Stimulated activated CD8-positive, alpha-beta memory T cell treated with anti-CD3 and anti-CD28 coated beads, Interleukin-2, amount 100 ng/mL, for 48 hours (primary cell): ENCODE data around the gene TNNC2.
A peak's percentile ranks its signal among the peaks of the same experiment; 100 is the strongest.
"Not testable (repeated sequence)": the region's sequence is repeated elsewhere in the genome, so short reads cannot be mapped to it uniquely, and the experiment has no call there.

Source experiments
- DNase-seq, 2 donors: peaks; one replicate each; pipeline ENCODE4 v3.0.0-alpha.2; 2020; ENCODE audit warnings: low read depth in 2 of 2

TNNC2 gene

DNA sequence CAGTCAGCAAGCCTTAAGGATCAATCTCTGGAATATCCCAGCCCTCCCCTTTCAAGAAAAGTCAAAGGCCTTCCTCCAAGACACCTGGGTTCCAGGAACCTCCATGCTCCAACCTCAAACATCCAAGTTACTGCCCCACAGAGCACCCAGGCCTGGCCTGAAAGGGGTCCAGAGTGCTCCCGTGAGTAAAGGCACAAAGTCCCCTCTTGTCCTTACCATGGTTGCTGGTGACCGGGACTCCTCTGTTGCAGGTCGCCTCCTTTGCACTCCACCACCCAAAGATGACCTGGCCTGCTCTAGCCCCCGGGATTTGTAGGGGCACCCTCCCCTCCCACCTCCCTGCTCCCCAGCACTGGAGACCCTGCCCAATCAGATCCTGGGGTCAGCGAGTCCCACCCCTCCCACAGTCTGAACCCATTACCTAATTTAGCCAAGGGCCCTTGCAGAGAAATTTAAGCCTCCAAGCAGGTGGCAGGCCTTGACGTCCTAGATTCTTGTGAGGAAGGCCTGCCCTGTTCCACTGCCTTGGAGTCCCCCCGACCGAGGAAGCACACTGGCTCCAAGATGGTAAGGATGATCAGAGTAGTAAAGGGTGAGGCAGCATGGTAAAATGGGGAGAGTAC lies at the start of gene TNNC2:
Gene TNNC2, minus strand, starts transcription at position 283 of the 623 bp plus-strand sequence. Its CDS starts 64 bp downstream, at position 219.
- no peak for DNase-seq

DNA sequence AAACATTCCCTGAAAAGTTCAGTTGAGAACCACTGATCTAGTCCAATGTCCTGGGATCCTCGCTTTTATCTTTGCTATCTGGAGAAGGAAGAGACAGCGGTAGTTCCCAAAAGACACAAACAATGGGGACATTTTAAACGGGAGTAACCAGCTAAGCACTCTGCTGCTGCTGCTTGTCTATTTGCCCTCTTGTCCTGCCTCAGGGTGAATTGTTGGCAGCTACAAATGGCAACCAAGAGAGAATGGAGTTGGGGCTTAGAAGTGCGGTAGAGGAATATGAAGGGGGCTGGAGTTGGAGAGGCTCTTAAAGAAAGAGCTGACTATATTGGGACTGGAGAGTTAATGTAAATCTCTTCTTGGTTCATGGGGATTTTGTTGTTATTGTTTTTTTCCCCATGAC lies 47.5 kb upstream of the TNNC2 start:
- DNase-seq = no peak

DNA sequence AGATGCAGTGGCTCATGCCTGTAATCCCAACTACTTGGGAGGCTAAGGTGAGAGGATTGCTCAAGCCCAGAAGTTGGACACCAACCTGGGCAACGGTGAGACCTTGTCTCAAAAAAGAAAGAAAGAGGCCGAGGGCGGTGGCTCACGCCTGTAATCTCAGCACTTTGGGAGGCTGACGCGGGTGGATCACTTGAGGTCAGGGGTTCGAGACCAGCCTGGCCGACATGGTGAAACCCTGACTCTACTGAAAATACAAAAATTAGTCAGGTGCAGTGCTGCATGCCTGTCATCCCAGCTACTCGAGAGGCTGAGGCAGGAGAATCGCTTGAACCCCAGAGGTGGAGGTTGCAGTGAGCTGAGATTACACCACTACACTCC lies 47.0 kb upstream of the TNNC2 start:
- DNase-seq = not testable (repeated sequence)

DNA sequence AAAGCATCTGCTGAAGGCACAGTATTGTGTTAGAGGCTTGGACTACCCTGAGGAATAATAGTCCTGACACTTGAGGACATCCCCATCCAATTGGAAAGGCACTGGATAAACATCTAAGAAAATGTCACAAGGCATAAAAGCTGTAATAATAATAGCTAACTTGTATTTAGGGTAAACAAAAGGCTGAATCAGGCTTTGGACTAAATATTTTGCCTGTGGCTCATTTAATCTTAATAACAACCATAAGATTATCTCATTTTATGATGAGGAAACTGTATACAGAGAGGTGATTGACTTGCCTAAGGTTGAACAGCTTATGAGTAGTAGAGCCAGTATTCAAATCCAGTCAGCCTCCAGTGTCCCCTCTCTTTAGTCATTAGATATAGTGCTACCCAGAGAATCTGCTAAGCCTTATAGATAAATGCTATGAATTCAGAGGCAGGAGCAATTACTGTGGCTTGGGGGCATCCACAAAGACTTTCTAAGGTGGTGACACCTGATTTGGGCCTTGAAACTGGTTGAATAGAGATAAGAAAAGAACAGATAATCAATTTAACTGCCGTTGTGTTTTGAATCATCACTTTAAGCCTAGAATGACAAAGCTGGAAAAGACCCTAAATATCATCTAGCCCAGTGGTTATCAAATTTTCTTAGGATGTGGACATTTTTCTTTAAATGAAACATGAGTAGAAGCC lies 46.4 kb upstream of the TNNC2 start:
- no peak for DNase-seq

DNA sequence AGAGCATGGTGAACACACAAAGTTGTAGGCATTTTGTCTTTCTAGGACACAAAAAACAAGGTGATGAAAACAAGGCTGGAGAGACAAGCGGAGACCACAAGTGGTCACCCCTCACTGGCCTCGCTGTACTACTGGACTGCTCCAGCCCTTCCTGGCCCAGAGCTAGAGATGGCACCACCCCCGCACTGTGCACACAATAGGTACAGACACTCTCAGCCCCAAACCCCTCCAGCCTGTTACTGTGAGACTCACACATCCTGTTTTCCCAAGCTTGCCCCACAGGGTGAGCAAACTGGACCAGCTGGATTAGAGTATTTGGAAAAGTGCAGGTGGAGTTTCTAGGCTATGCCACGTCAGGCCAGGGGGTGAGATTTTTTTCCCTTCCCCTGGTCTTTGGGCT lies 45.5 kb upstream of the TNNC2 start:
- no peak for DNase-seq

DNA sequence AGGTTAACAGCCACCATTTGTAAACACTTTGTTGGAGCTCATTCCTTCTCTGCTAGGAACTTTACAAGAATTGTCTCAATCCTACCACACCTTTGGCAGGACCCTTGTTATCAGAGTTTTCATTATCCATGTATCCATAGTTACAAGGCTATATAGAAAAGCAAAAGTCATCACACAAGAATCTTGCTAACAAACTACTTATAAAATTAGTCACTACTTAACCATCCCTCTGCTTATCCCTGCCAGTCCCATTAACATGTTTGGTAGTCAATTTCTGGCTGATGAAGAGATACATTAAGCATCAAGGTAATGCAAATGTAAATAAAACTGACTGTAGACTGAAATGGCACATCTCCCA lies 40.7 kb upstream of the TNNC2 start:
- DNase-seq = no peak

DNA sequence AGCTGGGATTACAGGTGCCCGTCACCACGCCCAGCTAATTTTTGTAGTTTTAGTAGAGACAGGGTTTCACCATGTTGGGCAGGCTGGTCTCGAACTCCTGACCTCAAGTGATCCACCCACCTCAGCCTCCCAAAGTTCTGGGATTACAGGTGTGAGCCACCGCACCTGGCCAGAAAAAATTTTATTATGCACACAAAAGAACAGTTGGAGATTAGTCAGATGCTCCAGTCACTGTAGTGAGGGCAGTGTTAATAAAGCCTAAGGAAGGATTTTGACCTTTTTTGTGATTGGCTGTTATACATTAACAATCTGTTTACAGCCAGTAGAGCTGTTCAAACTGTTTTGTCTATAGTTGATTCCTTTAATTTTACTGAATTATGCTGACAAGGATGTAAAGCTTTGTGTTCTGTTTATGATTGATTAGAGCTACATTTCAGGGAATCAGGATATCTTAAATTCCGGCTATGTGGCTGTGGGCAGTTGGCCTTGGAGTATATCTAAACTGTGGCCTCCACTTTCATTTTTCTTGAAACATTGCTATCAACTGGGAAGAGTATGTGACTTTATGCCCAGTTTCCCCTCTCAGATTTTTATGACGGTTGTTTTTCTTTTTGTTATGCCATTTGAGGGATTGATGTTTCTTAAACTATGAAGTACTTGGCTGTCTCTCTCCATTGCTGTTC lies 40.2 kb upstream of the TNNC2 start:
- DNase-seq = no peak

DNA sequence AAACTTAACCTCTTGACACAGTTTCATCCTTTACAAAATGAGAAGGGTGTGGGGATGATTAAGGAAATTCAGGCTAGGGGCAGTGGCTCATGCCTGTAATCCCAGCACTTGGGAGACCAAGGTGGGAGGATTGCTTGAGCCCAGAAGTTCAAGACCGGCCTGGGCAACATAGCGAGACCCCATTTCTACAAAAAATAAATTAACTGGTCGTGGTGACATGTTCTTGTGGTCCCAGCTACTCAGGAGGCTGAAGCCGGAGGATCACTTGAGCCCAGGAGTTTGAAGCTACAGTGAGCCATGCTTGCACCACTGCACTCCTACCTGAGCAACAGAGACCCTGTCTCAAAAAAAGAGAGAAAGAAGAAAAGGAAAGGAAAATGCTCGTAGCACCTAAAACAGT lies 39.3 kb upstream of the TNNC2 start:
- DNase-seq = no peak

DNA sequence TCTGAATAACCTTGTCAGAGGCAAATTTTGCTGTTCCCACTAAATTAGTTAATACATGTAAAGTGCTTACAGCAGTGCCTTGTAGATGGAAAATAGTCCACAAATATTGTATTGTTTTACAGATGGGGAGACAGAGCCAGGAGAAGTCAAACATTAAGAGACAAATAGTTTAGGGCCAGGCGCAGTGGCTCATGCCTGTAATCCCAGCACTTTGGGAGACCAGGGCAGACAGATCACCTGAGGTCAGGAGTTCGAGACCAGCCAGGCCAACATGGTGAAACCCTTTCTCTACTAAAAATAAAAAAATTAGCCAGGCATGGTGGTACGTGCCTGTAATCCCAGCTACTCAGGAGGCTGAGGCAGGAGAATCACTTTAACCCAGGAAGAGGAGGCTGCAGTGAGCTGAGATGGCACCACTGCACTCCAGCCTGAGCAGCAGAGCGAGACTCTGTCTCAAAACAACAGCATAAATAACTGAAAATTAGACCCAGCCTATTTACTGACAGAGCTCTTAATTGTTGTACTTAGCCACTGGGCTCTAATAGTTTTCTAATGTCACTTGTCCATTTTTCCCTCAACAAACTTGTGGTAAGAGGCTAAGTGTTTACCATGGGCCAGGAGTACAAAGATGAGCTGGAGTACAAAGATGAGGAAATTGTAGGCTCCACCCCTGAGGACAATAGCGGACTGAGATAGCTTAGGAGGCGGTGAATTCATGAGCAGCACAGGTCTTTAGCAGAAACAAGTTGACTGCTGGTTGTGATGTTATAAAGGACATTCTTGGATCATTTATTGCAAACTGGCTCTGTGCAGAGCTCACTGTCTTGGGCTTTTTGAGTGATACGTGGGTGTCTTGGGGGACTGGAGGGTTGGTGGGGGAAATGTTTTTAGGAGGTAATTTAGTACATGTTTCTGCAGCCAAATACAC lies 36.7 kb upstream of the TNNC2 start:
- no peak for DNase-seq

DNA sequence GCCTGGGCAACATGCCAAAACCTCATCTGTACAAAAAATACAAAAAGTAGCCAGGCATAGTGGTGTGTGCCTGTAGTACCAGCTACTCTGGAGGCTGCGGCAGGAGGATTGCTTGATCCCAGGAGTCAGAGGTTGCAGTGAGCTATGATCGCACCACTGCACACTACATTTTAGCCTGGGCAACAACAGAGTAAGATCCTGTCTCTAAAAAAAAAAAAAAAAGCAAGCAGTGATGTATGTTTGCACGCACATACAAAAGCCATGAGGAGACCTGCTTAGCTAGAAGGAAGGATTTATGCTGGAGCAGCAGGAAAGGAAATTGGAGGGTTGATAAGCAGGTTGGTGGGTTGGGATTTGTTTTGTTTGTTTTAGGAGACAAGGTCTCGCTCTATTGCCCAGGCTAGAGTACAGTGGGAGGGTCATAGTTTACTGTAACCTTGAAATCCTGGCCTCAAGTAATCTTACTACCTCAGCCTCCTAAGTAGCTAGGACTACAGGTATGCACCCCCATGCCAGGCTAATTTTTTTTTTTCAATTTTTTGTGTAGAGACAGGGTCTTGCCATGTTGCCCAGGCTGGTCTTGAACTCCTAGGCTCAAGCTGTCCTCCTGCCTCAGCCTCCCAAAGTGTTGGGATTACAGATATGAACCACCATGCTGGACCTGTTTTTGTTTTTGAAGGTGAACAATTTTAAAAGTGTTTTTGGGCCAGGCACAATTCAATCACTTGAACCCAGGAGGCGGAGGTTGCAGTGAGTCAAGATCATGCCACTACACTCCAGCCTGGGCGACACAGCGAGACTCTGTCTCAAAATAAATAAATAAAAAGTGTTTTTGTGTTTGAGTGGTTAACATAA lies 34.3 kb upstream of the TNNC2 start:
- no peak for DNase-seq

DNA sequence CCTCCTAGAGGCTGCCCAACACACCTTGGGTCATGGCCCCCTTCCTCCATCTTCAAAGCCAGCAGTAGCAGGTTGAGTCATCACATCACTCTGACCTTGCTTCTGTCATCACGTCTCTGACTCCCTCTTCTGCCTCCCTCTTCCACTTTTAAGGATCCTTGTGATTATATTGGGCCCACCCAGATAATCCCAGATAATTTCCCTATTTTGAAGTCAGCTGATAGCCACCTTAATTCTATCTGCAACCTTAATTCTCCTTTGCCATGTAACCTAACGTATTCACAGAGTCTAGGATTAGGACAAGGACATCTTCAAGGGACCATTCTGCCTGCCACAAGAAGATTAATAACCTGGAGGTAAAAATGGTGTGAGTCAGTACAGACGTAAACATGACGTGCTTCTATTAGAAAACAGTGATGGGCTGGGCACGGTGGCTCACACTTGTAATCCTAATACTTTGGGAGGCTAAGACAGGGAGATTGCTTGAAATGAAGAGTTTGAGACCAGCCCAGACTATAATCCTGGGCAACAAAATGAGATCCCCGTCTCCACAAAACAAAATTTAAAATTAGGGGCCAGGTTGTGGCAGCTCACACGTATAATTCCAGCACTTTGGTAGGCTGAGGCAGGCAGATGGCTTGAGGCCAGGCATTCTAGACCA lies 33.6 kb upstream of the TNNC2 start:
- DNase-seq = no peak

DNA sequence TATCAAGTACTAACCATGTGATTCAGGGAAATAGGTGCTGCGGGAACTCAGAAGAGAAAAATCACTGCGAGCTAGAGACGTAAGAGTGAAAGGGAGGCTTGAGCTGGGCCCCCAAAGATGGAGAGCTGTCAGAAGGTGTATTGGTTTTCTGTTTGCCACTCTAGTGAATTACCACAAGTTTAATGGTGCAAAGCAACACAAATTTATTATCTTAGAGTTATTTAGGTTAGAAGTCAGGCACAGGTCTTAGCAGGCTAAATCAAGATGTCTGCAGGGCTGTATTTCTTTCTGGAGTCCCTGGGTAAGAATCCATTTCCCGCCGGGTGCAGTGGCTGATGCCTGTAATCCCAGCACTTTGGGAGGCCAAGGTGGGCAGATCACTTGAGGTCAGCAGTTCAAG lies 32.8 kb upstream of the TNNC2 start:
- no peak for DNase-seq

DNA sequence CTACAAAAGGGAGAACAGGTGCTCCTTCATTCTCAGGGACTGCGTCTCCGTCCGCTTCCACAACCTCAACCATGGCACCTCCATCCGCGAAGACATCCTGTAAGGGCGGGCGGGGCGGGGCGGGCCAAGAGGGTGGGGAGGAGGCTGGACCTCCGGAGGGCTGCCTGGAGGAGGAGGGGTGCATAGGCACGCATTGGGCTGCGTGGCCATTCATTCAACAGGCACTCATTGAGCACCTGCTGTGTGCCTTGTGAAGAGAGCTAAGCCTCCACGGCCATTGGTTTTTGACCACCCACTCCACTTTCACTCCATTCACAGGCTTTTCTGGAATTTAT lies 30.7 kb upstream of the TNNC2 start:
- DNase-seq = peak in 1 of 2 donors; percentile 46

DNA sequence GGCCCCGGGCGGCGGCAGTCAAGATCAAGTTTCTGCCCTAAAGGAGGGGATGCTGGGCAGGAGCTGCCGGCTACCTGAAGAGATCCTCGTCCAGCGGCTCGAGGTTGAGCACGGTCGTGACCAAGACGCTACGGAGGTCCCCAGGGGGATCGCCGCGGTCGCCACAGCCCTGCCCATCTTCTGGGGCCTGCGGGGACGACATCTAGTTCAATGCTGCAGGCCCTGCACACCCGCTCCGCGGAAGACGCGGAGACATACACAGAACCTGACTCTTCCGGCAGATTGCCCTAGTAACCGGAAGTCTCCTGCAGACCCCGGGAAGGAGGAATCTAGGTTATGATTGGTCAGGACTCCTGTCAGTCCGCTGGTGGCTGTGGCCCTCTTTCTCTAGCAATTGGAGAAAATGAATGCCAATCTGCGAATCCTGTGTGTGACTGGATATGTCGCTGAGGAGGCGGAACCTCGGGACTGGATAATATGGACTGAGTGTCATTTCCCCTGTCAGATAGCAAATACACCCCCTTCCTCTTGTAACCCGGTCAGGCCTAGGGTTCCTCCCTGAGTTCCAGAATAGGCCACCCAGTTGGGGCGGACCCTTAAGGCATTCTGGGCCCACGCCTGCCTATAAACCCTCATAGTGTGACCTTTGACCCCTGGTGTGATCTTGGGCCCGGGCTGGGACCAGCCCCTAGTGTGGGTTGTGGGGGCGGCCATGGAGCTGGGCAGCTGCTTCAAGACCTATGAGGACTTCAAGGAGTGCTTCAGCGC lies 30.2 kb upstream of the TNNC2 start, which contains the start of the genes ACOT8 and ZSWIM3:
Gene ACOT8, minus strand, starts transcription at position 279 of the 768 bp plus-strand sequence. Its CDS starts 77 bp downstream, at position 202.
Gene ZSWIM3, plus strand, starts transcription at position 501 of the 768 bp plus-strand sequence. Its CDS starts 212 bp downstream, at position 713.
- DNase-seq = peak; percentile 70 to 84

DNA sequence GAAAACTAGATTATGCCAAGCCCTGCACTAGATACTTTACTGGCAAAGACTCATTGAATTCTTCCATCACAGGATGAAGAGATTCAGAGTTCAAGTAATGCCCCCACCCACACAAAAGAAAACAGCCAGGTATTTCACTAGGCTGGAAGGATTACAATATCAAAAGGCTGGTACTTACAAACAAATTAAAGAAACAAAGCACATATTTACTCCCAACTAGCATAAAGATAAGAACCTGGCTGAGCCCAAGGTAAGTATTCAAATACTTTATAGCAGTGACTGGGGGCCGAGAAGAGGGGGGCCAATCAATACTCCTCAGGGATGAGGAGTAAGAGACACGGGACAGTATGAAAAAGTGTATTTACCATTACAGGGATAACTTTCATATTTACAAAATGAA lies 26.4 kb upstream of the TNNC2 start:
- no peak for DNase-seq

DNA sequence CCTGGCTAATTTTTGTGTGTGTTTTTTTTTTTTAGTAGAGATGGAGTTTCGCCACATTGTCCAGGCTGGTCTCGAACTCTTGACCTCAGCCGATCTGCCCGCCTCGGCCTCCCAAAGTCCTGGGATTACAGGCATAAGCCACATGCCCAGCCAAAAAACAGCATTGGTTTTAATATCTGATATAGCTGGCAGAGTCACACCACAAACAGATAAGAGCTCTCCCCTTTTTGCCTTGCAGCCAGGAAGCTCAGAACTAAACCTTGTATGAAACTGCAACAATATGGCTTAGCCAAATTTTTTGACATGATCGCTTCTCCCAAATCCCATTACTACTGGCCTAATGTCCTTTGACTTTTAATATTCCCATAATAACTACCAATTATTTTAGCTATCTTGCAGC lies 25.2 kb upstream of the TNNC2 start:
- no peak for DNase-seq

DNA sequence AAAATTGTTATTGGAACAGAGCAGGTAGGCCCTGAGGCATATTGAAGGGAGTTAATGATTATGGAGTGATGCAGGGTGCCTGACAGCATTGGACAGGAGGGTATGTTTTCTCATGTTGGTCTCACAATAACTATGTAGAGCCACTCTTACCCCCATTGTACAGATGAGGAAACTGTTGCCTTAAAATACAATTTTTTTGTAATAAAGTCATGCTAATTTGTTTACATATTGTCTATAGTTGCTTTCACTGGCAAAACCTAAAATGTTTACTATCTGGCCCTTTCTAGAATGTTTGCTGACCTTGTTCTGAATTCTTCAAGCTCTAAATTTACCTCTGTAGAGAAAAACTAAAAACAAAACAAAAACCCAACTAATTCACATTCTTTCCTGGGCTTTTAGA lies 24.4 kb upstream of the TNNC2 start:
- DNase-seq = no peak

DNA sequence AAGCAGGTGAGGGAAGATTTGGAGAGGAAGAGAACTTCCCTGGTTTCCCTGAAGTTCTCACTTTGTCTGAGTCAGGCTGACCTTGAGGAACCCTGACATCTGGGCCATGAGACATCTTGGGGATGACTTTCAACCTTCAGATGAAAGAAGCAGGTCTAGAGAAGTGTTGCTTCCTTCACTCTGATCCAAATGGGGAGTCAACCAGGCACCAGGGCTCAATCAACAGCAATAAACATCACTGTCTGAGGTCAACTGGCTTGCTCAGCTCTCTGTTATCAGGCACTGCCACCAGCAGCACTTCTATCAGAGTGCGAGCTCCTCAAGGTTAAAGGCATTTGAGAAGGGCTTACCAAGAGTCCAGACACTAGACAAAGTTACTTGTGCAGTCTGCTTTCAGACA lies 23.8 kb upstream of the TNNC2 start:
- no peak for DNase-seq

DNA sequence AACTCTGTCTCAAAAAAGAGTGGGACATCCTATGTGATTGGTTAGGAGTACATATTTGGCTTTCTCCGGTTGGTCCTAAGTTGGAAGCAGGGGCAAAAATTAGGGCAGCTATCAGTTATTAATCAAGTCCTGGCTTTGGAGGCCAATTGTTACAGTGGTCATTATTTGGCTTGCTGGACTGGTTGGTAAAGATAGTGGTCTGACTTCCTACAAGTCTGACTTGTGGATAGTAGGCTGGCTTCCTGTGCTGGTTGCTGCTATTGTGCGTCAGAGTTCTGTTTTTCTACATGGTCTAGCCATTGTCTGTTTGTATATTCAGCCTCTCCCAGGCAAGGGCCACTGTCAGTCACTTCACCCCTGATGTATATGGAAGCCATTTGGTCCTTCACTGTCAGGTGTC lies 23.1 kb upstream of the TNNC2 start:
- no peak for DNase-seq
